Measurements from ENCODE around the gene ZNF665. TPM values are rescaled to one million over a fixed set of nuclear protein-coding genes. Genes with fewer than 3 reads are reported as not detected.
"Not testable (repeated sequence)": the region's sequence is repeated elsewhere in the genome, so short reads cannot be mapped to it uniquely, and the experiment has no call there.

The ZNF665 gene
- 1 to 10 TPM in 10 of 12 donors, not detected in 2; 2.6 to 8.3 (median 4.7) TPM for polyA plus RNA-seq (ENCODE audit: insufficient read length in 12 of 12)
- long read RNA-seq, donor 1, partial matches to known transcripts = 0 of 1 reads
- long read RNA-seq, donor 1, other reads (novel, unspliced or antisense) = 0 of 1 reads
- long read RNA-seq, donor 2 = 0 reads
- long read RNA-seq, donor 3 = 0 reads
- long read RNA-seq, donor 4 = 0 reads
- long read RNA-seq, donor 5, full-length matches to known transcripts = 1 of 1 reads
- long read RNA-seq, donor 5, partial matches to known transcripts = 0 of 1 reads
- long read RNA-seq, donor 5, other reads (novel, unspliced or antisense) = 0 of 1 reads
- long read RNA-seq, donor 6 = 0 reads
- long read RNA-seq, donor 7 = 0 reads
- long read RNA-seq, donor 8 = 0 reads
- long read RNA-seq, donor 9 = 0 reads
- long read RNA-seq, donor 10 = 0 reads
- long read RNA-seq, donor 11, full-length matches to known transcripts = 1 of 1 reads
- long read RNA-seq, donor 11, partial matches to known transcripts = 0 of 1 reads
- long read RNA-seq, donor 11, other reads (novel, unspliced or antisense) = 0 of 1 reads

DNA sequence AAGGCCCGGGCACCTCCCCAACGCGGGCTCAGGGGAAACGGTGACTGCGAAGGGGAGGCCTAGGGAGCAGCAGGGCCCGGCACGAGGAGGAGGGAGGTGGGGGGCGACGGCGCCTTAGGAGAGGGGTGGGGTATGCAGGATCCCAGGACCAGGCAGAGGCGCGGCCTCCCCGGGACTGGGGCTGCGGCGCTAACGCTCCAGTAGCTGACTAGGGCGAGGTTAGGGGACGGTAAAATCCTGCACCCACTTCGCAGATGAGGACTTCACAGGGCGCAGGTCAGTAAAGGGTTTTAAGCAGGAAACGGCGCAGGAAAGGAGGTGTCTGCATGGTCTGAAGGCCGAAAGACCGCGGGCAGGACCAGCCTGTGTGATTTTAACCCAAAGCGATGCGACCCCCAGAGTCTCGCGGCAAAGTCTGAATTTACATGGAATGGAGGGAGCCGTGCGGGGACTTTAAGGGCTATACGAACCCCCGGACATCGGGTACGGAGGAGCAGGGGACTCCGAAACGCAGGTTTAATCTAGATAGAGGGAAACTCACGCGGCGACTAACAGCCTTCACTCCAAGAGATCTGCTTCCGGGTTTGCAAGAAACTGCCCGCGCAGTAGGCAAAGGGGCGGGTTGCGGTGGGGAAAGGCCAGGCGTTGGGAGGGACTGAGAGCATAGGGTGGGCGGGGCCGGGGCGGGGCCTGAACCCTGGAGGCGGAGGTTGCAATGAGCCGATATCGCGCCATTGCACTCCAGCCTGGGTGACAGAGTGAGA, at the start of gene ZNF665:
Gene ZNF665, minus strand, starts transcription at position 588 of the 764 bp plus-strand sequence. CDS start 10,460 bp downstream, outside the sequence.
- DNase-seq = peak; percentile 88

DNA sequence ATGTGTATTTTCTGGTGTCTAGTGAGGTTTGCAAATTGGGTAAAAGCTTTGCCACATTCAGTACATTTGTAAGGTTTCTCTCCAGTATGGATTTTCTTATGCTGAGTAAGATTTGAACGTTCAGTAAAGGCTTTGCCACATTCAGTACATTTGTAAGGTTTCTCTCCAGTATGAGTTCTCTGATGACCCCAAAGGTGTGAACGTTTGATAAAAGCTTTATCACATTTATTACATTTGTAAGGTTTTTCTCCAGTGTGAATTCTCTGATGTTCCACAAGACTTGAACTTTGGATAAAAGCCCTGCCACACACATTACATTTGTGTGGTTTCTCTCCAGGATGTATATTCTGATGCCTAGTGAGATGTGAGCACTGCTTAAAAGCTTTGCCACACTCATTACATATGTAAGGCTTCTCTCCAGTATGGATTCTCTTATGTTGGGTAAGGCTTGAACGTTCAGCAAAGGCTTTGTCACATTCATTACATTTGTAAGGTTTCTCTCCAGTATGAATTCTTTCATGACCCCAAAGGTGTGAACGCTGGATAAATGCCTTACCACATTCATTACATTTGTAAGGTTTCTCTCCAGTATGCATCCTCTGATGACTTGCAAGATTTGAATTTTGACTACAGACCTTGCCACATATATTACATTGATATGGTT, 44.1 kb upstream of the ZNF665 start:
- DNase-seq = no peak

DNA sequence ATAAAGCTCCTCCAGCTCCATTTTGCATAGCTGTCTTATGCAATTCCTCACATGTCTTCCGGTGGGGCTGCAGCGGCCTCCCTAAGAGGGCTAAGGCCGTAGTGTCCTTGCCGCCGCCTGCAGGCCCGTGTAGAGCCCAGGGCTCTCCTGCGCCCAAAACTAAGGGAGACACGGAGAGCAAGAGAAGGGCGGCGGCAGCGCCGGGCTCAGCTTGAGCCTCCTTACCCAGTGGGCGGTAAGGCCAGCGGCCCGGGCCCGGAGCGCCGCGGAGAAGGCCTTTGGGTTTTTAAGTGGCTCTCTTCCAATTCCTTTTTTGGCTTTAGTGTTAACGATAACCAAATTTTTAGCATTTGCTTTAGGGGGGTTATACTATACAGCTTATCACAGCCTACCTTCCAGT, 31.4 kb upstream of the ZNF665 start:
- DNase-seq = no peak

DNA sequence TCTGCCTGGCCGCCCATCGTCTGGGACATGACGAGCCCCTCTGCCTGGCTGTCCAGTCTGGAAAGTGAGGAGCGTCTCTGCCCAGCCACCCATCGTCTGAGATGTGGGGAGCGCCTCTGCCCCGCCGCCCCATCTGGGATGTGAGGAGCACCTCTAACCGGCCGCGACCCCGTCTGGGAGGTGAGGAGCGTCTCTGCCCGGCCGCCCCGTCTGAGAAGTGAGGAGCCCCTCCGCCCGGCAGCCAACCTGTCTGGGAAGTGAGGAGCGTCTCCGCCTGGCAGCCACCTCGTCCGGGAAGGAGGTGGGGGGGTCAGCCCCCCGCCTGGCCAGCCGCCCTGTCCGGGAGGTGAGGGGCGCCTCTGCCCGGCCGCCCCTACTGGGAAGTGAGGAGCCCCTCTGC, 29.6 kb upstream of the ZNF665 start:
- DNase-seq = not testable (repeated sequence)

DNA sequence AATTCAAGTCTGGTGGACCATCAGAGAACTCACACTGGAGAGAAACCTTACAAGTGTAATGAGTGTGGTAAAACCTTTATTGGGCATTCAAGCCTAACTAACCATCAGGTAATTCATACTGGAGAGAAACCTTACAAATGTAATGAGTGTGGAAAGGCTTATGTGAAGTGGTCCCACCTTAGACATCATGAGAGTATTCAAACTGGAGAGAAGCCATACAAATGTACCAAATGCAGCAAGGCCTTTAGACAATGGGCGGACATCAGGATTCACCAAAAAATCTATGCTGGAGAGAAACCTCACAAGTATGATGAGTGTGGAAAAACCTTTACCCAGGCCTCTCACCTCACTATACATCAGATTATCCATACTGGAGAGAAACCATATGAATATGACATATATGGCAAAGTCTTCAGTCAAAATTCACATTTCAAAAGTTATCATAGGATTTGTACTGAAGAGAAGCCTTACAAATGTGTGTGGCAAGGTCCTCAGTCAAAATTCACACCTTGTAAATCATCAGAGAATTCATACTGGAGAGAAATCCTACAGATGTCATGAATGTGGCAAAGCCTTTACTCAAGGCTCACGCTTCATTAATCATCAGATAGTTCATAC, 19.7 kb upstream of the ZNF665 start:
- DNase-seq = no peak

DNA sequence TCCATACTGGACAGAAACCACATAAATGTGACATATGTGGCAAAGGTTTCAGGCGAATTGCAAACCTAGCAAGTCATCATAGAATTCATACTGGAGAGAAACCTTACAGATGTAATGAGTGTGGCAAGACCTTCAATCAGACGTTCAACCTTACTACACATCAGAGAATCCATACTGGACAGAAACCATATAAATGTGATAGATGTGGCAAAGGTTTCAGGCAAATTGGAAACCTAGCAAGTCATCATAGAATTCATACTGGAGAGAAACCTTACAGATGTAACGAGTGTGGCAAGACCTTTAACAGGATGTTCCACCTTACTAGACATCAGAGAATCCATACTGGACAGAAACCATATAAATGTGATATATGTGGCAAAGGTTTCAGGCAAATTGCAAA, 18.4 kb upstream of the ZNF665 start:
- DNase-seq = not testable (repeated sequence)

DNA sequence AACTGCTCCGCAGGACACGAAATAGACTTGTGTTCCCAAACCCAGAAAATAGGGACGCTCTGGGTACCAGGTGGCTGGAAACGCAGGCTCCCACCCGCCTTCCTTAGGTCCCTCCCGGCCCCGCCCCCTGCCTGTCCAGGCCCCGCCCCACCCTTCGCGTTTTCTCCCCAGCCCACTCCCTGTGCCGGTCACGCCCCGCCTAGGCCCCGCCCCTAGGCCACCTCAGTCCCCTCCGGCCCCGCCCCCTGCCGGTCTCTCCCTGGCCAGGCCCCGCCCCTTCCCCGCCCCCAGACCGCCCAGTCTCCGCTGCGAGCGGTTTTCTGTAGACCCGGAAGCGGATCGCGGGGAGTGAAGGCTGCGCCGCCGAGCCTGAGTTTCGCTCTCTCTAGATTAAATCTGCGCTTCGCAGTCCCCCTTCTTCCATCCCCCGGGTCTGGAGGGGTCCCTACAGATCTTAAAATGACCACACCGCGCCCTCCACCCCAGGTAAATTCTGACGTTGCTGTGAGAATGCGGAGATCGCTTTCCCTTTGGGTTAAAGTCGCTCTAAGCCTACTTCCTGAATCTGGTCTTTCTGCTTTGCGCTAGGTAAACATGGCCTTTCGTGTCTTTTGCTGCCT, 3.7 kb upstream of the ZNF665 start:
- peak; percentile 96 for DNase-seq

DNA sequence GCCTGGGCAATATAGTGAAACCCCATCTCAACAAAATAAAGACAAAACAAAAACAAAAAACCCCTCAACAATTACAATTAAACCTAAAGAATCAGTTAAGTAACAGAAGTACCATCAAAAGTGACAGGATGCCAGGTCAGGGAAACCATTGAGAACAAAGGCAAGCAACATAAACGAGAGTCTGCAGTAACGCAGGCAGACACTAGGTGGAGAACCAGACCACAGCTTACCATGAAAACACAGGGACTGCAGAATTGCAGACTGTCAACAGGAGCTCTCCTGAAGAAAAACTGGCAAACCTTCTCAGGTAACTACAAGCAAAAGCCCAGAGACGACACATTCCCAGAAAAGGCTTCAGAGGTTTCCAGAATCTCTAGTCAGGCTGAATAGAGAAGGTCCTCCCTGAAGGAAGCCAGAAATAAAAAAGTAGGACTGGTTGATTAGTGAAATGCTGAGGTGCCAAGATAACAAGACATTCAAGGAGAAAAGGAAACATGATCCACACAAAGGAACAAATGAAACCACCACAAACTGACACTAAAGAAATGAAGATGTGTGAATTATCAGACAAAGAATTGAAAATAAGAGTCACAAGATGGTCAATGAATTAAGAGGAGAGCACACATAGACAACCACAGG, 2.2 kb upstream of the ZNF665 start:
- DNase-seq = peak; percentile 87

DNA sequence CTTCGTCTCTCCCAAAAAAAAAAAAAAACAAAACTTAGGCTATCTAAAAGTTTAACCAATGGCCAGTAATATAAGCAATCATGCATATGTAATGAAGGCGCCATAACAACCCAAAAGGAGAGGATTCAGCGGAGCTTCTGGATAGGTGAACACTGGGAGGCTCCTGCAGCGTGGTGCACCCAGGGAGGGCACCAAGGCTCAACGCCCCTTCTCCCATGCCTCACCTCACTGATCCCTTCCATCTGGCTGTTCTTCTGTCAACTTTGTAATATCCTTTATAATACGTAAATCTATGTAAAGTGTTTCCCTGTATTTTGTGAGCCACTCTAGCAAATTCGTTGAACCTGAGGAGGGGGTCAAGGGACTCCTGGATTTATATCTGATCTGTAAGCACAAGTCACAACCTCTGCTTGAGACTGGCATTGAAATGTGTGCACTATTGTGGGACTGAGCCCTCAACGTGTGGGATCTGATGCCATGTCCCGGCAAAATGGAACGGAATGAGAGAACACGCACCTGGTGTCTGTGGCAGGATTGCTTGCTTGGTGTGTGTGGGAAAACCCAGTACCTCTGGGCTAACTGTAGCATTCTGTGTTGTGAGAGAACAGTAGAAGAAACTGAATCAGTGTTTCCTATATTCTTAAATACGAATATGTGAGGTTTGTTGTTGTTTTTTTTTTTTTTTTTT, 521 bp upstream of the ZNF665 start:
- DNase-seq = no peak

DNA sequence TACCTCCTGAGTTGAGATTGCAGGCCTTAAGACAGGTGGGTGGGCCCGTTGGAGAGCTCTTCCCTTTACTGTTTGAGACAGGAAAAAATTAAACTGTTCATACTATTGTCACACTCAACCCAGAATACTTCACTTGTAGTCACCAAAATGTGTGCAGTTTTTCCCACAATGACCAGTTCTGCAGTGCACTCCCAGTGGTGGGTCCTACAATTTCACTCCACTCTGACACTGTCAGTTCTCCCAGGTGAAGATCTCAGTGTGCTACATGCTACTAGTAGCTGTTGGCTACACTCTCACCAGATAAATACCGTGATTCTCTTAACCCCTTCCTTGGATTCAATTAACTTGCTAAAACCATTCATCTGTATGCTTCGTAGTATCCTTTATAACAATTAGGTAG, 2.9 kb downstream of the ZNF665 start:
- DNase-seq = no peak

DNA sequence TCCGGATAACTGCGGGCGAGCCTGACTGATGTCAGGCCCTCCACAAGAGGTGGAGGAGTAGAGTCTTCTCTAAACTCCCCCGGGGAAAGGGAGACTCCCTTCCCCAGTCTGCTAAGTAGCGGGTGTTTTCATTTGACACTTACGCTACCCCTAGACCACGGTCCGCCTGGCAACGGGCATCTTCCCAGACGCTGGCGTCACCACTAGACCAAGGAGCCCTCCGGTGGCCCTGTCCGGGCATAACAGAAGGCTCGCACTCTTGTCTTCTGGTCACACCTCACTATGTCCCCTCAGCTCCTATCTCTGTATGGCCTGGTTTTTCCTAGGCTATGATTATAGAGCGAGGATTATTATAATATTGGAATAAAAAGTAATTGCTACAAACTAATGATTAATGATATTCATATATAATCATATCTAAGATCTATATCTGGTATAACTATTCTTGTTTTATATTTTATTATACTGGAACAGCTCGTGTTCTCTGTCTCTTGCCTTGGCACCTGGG, 3.4 kb downstream of the ZNF665 start:
- DNase-seq = not testable (repeated sequence)

DNA sequence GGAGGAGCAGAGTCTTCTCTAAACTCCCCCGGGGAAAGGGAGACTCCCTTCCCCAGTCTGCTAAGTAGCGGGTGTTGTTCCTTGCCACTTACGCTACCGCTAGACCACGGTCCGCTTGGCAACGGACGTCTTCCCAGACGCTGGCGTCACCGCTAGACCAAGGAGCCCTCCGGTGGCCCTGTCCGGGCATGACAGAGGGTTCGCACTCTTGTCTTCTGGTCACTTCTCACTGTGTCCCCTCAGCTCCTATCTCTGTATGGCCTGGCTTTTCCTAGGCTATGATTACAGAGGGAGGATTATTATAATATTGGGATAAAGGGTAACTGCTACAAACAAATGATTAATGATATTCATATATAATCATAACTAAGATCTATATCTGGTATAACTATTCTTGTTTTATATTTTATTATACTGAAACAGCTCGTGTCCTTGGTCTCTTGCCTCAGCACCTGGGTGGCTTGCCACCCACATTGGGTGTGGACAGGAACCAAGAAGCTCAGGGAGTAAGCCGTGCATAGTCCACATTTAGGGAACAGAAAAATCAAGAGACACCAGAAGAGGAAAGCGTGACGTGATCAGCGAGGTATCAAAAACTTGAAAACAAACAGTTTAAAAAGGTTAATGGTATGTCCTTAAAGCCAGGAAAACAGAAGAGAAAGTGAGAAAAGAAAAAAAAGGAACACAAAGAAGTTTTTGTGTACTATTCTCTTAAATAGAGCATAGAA, 7.8 kb downstream of the ZNF665 start:
- DNase-seq = not testable (repeated sequence)

DNA sequence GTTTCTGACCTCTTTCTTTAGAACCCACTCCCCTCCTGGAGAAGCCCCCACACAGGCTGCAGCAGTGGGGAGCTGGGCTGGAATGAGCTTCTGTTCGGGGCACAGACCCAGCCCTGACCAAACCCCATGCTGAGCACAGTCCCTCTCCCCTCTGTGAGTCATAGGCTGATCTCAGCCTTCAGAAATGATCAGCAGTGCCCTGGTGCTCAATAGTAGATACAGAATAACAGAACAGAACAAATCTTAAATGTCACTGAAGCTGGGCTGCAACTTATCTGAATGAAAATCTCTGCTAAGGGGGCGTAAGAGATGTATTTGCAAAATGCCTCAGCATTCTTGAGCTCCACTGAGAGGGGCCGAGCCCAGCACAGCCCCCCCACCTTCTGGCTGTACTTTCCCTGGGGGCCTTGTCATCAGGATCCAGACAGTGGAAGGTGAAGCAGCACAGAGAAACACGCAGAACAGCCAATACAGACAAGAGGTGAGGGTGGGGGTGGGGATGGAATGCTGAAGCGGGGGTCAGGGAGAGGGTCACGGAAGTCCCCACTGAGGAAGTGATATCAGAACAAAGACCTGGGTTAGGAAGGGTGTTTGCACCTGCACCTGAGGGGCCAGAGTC, 9.9 kb downstream of the ZNF665 start:
- no peak for DNase-seq

DNA sequence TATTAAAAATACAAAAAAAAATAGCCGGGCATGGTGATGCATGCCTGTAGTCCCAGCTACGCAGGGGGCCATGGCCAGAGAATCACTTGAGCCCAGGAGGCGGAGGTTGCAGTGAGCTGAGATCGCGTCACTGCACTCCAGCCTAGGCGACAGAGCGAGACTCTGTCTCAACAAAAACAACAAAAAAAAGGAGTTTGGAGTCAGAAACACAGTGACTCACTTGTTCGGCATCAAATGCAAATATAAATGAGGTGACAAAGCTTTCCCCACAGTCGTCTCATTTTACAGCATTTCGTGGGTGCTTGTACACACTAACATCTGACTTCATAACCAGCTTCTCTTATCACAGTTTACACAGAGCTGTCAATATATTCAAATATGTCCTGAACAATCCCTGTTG, 11.0 kb downstream of the ZNF665 start:
- DNase-seq = no peak

DNA sequence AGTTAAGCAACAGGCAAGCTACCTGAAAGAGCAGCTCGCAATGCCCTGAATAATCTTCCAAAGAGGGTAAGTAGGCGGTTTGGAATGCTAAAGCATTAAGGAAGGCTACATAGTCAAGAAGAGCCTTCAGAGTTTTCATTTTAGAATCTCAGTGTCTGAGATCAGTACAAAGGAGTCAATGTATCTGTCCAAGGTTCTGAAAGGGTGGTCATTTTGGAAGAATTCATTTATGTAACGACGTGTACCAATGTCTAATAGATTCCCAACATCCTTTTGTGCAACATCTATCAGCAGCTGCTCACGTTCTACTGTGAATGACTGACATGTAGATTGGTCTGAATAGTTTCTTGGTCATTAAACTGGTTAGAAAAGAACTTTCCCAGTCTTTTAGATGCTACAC, 15.2 kb downstream of the ZNF665 start:
- DNase-seq = no peak

DNA sequence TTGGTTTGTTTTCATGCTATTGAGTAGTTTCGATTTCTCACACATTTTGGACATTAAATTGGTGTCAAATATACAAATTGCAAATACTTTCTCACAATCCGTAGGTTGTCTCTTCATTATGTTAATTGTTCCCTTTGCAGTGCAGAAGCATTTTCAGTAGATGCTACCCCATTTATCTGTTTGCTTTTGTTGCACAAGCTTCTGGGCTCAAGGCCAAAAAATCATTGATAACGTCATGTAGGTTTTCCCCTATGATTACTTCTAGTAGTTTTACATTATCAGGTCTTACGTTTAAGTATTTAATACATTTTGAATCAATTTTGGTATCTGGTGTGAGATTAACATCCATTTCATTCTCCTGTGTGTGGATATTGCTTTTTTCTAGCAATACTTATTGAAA, 20.3 kb downstream of the ZNF665 start:
- no peak for DNase-seq

DNA sequence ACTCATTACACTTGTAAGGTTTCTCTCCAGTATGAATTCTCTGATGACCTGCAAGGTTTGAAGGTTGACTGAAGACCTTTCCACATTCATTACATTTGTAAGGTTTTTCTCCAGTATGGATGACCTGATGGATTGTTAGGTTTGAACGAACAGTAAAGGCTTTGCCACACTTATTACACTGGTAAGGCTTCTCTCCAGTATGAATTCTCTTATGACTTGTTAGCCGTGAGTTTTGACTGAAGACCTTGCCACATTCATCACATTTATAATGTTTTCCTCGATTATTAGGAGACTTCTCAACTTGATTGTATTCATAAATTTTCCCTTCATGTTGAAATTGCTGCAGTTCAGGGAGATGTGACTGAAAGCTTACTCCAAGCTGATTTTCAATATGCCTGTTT, 27.5 kb downstream of the ZNF665 start:
- DNase-seq = no peak

DNA sequence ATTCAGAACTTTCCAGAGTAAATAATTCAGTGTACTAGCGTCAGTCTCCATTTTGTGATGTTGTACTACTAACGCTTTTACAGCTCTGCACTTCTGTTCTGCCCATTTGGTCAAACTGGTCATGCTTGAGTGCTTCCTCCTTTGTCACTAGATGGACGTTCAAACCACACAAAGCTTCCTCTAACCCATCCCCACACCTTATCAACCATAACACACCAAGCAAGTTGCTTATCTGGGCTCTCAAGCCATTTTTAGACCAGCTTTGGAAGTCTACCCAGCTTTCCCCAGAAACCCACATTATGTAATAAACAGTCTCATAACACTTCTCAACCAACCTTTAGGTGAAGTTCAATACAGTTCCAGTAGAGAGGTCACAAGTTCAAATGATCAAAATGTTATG, 32.0 kb downstream of the ZNF665 start:
- no peak for DNase-seq

DNA sequence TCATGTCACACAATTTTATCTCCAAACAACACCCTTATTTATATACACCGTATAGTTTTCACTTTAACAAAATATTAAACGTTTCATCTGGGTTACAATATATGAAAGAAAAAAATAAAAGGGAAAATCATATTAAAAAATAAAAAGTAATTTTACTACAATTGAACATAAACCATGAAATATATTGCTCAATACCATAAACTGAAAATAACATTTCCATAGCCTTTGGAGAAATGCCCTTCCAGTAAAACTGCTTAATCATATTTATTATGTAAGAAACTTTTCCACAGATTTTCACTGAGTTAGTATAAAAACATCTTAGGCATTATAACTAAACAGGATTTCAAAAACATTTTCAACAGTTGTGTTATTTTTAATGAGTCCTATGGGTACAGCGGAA, 32.8 kb downstream of the ZNF665 start:
- no peak for DNase-seq

Data from muscle of arm (tissue), 14 donors.